ENCODE measurements around the gene CD47. TPM values are rescaled to one million over a fixed set of nuclear protein-coding genes. Genes with fewer than 3 reads are reported as not detected.
A peak's percentile ranks its signal among the peaks of the same experiment; 100 is the strongest.

The CD47 gene
- polyA plus RNA-seq, 3 donors, result 52.3 to 203 (median 173) TPM

- DNase-seq, result no peak
- Histone ChIP-seq H3K36me3 (replicated peaks in 1 of 2; ENCODE audit: control insufficient read depth in 1 of 2, insufficient read depth in 2 of 2, low read length in 2 of 2) (no peaks in the 10 kb centered on the region), H3K9ac (ENCODE audit: insufficient read depth, low read length, poor library complexity, severe bottlenecking) (no peak overlapping the region), H3K4me1 (ENCODE audit: control insufficient read depth in 1 of 2, insufficient read depth in 2 of 2, low read length in 2 of 2) (peaks cover 52 to 66% of the 10 kb centered on the region in 2 donors), H4K20me1 (ENCODE audit: insufficient read depth, low read length) (no peaks in the 10 kb centered on the region), H3K79me2 (ENCODE audit: insufficient read depth, low read length) (no peaks in the 10 kb centered on the region), H3K9me3 (replicated peaks in 1 of 2; ENCODE audit: control insufficient read depth in 1 of 2, insufficient read depth in 1 of 2, low read length in 2 of 2) (no peaks in the 10 kb centered on the region), H3K4me3 (replicated peaks in 1 of 3; ENCODE audit: low read depth in 2 of 3, low read length in 3 of 3) (no peak overlapping the region), H3K27me3 (ENCODE audit: control insufficient read depth in 2 of 2, insufficient read depth in 2 of 2, low read length in 2 of 2) (no peaks in the 10 kb centered on the region), H3K4me2 (replicated peaks; ENCODE audit: extremely low read depth, low read length, poor library complexity, severe bottlenecking) (no peak overlapping the region), H2AFZ (ENCODE audit: insufficient read depth, low read depth, low read length, poor library complexity, severe bottlenecking) (no peak overlapping the region), H3K27ac (ENCODE audit: low read depth in 1 of 2, low read length in 2 of 2) (no peak overlapping the region)
- Mint-ChIP-seq H3K27me3 (ENCODE audit: low read depth in 3 of 3) (peaks cover 0 to 6% (median 1%) of the 10 kb centered on the region in 3 donors), H3K36me3 (no peaks in the 10 kb centered on the region), H3K4me3 (no peak overlapping the region), H3K27ac (peak overlapping the region in 6 of 7 donors; percentile 53 to 96 (median 65)), H3K9me3 (peaks cover 0 to 2% (median 0%) of the 10 kb centered on the region in 7 donors), H3K4me1 (peaks cover 72% of the 10 kb centered on the region)
- WGBS (ENCODE audit: insufficient coverage), result no CpG with 5 or more reads among the region's 4 CpGs
- intact Hi-C loops (cut with micrococcal nuclease), result loop anchor here in 1 of 2 donors (5.0 kb wide), 2 partner anchors 38 to 143 kb away; partner anchors contain the start of gene CD47
- no peak for TF ChIP-seq CTCF (IDR thresholded peaks at IDR 0.05)
Observed at GRCh38 chr3:108130236-108130635, 39.4 kb upstream of the CD47 start.

GRCh38 chr3:108127301-108127988 lies 36.6 kb upstream of the CD47 start:
- Histone ChIP-seq H3K4me1 (ENCODE audit: control insufficient read depth in 1 of 2, insufficient read depth in 2 of 2, low read length in 2 of 2) (peaks cover 50 to 57% of the 10 kb centered on the region in 2 donors), H3K9me3 (replicated peaks in 1 of 2; ENCODE audit: control insufficient read depth in 1 of 2, insufficient read depth in 1 of 2, low read length in 2 of 2) (no peaks in the 10 kb centered on the region), H4K20me1 (ENCODE audit: insufficient read depth, low read length) (no peaks in the 10 kb centered on the region), H3K4me3 (replicated peaks in 1 of 3; ENCODE audit: low read depth in 2 of 3, low read length in 3 of 3) (no peak overlapping the region), H3K9ac (ENCODE audit: insufficient read depth, low read length, poor library complexity, severe bottlenecking) (no peak overlapping the region), H3K4me2 (replicated peaks; ENCODE audit: extremely low read depth, low read length, poor library complexity, severe bottlenecking) (no peak overlapping the region), H3K27me3 (ENCODE audit: control insufficient read depth in 2 of 2, insufficient read depth in 2 of 2, low read length in 2 of 2) (no peaks in the 10 kb centered on the region), H2AFZ (ENCODE audit: insufficient read depth, low read depth, low read length, poor library complexity, severe bottlenecking) (peak overlapping the region; percentile 55), H3K36me3 (replicated peaks in 1 of 2; ENCODE audit: control insufficient read depth in 1 of 2, insufficient read depth in 2 of 2, low read length in 2 of 2) (no peaks in the 10 kb centered on the region), H3K27ac (ENCODE audit: low read depth in 1 of 2, low read length in 2 of 2) (no peak overlapping the region), H3K79me2 (ENCODE audit: insufficient read depth, low read length) (no peaks in the 10 kb centered on the region)
- Mint-ChIP-seq H3K27me3 (ENCODE audit: low read depth in 3 of 3) (peaks cover 0 to 11% (median 0%) of the 10 kb centered on the region in 3 donors), H3K9me3 (peaks cover 0 to 2% (median 0%) of the 10 kb centered on the region in 7 donors), H3K4me1 (peaks cover 65% of the 10 kb centered on the region), H3K4me3 (peak overlapping the region in 1 of 2 donors; percentile 52), H3K27ac (peak overlapping the region in 6 of 7 donors; percentile 5 to 79 (median 41)), H3K36me3 (no peaks in the 10 kb centered on the region)
- intact Hi-C loops (cut with micrococcal nuclease), result no loop called here
- WGBS (ENCODE audit: insufficient coverage), result 59% methylated on average over 4 of the region's 9 CpGs
- no peak for DNase-seq
- no peak for TF ChIP-seq CTCF (IDR thresholded peaks at IDR 0.05)
